HG03520 (cell line): Measurements from ENCODE around the gene IER5.

ENCODE experiments used
- ATAC-seq: cut with Tn5 transposase; IDR thresholded peaks from one replicate; pipeline ENCODE4 v1.9.1; 2021; ENCODE audit warnings: mild to moderate bottlenecking, moderate library complexity; ENCODE audit not compliant: unreplicated experiment

IER5 gene

DNA sequence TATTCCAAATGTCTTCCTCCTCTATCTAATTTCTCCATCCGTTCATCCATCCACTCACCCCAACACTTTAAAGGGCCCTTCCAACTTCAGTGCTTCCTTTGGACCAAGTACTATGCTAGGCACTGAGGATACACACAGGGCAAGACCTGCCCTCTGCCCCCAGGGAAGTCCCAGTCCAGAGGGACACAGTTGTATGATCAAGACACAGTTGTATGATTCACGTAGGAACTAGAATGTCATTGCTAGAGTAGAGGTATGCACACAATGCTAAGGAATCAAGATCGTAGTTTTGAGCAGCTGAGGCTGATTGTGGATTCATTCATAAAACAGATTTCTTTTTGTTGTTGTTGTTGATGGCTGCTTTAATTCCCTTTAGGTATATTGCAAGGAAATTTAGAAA is 11.6 kb upstream of the IER5 start:
- no peak for ATAC-seq

- no peak for ATAC-seq
Observed at GRCh38 chr1:181077576-181078242, 10.8 kb upstream of the IER5 start.

- ATAC-seq, result no peak
Observed at GRCh38 chr1:181079382-181079781, 9.1 kb upstream of the IER5 start.

DNA sequence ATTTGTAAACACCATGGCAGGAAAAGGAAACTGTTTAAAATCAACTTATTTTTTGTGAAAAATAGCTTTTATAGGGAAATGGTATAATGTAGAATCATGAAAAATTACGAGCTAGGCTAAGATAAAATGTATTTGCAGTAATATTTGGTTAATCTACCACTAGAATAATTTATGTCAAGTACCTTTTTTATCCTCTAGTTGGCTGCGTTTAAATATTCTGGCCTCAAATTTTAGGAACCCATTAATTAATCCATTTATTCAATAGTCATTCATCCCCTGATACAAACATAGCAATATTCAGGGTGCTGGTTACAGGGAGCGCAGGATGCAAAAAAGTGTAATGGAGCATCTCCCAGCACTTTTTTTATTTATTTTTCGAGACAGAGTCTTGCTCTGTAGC is 8.6 kb upstream of the IER5 start:
- ATAC-seq, result no peak

DNA sequence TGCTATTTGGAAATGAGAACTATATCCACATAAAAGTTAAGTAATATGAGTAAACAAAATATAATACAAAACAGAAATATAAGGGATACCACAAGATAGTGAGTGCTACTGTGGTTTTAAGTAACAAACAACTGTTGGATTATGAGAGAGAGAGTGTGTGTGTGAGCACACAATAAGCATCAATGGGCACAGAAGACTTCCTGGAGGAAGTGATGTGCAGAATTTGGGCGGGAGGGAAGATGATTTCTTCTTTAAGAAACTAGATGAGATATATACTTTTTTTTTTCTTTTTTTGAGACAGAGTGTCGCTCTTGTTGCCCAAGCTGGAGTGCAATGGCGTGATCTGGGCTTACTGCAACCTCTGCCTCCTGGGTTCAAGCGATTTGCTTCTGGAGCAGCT is 7.9 kb upstream of the IER5 start:
- no peak for ATAC-seq

DNA sequence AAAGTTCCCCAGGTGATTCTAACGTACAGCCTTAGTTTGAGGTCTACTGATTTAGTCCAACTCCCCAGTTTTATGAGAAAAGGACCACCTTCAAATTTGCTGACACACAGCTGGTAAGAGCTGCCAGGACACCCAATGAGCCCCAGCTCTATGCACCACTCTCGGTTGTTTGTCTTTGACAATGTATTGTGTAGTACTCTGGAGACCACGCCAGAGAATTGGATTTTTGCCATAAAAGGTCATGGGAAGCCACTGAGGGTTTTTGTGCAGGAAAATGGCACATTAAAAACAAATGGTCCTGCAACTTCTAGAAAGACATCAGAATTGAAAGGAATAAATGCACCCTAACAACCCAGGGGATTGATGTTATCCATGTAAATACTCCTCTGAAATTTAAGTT is 7.1 kb upstream of the IER5 start:
- no peak for ATAC-seq

DNA sequence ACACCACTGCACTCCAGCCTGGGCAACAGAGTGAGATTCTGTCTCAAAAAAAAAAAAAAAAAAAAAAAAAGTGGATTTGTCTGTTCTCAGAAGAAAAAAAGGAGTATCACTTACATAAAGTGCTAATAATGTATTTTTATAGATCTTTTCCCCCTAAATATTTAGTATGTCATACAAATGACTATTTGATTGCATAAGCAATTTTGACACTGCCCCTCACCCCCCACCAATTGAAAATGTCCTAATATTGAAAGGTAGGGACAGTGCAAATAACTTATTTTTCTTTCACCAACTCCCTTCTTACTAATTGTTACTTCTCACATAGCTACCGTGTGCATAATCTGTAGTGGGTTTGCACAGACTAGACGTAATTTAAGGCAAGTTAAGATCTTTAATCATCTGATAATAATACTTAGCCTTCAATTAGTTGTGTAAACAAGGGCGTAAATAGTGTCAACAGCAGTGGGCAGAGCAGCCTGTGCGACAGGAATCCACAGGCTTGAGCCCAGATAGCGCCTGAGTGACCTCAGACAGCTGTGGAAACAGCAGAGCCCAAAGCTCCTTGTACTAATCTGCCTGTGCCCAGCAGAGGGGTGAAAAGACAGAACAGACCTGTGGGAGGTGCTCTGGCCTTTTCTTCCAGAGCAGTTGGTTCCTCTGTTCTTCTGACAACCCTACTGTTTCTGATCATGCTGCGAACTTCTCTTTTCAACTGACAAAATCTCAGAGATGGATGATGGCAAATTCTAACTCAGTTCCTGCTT is 4.5 kb upstream of the IER5 start:
- peak; percentile 26 for ATAC-seq

GRCh38 chr1:181084606-181084969 is 3.9 kb upstream of the IER5 start:
- no peak for ATAC-seq

DNA sequence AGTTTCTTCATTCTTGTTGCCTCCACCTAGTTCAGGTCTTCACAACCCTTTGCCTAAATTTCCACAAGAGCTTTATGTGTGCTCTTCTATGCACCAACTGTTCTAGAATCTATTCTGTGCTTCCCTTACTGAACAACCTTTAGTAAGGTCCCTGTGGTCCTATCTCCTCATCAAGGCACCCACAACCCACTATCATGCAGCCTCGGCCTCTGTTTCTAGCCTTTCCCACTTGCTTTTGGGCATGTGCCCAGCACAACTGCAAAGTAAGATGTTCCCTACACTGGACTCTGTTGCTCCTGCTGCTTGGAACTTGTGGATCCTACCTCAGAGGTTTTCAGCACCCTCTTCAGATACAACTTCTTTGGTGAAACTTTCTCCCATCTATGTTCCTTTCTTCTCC is 2.4 kb upstream of the IER5 start:
- no peak for ATAC-seq

DNA sequence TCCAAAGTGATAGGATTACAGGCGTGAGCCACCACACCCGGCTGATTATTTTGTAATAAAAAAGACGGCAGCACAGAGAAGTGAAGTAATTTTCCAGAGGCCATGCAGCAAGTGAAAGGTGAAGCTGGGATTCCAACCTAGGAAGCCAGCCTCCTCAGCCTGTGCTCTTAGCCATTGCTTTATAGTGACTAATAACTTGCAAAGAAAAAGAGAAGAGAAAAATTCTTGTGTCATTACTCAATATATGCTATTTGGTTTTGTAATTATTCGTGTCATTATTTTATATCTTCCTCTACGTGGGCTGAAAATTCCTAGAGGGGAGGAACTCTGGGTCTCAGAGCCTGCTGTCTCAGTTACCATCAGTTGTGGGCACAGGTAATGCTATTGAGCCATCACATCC is 1.6 kb upstream of the IER5 start:
- ATAC-seq, result no peak

- ATAC-seq, result no peak
Observed at GRCh38 chr1:181087400-181087901, 1.0 kb upstream of the IER5 start.

DNA sequence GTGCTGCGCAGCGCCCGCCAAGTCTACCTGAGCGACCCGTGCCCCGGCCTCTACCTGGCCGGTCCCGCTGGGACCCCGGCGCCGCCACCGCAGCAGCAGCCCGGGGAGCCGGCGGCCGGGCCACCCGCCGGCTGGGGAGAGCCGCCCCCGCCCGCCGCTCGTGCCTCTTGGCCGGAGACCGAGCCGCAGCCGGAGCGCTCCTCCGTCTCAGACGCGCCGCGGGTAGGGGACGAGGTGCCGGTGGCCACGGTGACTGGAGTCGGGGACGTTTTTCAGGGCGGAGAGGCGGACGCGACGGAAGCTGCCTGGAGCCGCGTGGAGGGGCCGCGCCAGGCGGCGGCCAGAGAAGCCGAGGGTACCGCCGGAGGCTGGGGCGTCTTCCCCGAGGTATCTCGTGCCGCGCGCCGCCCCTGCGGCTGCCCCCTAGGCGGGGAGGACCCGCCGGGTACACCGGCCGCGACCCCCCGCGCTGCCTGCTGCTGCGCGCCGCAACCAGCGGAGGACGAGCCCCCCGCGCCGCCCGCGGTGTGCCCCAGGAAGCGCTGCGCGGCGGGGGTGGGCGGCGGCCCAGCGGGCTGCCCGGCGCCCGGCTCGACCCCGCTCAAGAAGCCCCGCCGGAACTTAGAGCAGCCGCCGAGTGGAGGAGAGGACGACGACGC is 646 bp downstream of the IER5 start:
- ATAC-seq, result peak; percentile 5

DNA sequence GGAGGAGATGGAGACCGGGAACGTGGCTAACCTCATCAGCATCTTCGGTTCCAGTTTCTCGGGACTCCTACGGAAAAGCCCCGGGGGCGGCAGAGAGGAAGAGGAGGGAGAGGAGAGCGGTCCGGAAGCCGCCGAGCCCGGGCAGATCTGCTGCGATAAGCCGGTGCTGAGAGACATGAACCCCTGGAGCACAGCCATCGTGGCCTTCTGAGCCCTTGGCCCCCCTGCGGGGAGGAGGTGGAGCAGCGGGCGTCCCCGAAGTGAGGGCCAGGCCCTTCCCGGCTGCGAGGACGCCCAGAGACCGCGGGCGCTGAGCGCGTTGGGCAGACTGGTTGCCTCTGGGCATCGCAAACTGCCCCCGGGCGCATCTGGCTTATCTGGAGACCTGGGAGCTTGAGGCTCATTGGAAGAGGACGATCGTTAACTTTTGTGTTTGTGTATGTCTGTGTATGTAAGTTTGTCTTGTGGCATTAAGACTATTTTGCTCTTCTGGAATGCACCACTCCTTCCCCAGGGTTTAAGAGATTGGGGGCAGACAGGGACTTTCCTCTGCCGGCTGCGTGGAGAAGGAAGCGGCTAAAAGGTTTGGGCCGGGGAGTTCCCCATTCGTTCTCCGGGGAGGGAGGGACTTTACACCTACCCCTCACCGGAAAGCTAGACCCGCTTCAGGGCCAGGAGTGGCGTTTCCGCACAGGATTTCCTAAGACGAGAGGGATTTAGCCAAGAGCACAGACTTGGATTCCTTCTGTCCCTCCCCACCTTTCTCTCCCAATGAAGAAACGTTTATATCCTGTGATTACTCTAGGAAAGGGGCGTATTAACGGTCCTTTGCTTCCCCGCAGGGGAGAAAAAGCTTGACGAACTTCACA is 1.4 kb downstream of the IER5 start:
- ATAC-seq, result peak; percentile 30

GRCh38 chr1:181090641-181091126 is 2.2 kb downstream of the IER5 start:
- no peak for ATAC-seq

DNA sequence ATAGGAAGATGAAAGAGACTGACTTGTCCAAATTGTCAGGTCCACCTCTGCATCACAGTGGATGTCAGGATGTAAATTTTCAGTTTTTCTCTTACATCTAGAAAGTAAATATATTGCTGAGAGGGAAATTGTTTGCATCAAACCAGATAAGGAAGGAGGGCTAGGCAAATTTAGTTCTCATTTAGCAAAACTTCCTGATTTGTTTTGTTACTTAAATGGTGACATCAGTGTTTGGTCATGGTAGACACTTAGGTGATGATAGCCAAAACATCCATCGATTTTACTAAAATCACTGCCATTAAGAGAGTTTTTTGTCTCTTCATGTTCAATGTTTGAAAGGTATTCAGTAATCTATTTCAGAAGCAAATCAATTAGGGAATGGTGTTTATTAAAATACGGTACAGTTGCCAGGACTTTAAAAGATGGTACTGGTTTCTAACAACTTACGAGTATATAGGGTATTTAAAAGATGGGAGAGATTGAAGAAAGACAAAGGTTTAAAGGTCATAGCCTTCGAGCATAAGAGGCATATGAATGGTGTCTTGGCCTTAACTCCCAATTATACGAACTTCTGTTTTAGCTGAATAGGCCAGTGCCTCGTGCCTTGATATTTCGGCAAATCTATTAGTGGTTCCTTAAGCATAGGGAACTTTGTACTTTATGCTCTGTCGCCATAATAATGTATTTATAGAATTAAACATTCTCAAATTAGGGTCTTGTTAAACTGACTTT is 3.0 kb downstream of the IER5 start:
- ATAC-seq, result no peak

- ATAC-seq, result no peak
Observed at GRCh38 chr1:181092056-181092455, 3.6 kb downstream of the IER5 start.

DNA sequence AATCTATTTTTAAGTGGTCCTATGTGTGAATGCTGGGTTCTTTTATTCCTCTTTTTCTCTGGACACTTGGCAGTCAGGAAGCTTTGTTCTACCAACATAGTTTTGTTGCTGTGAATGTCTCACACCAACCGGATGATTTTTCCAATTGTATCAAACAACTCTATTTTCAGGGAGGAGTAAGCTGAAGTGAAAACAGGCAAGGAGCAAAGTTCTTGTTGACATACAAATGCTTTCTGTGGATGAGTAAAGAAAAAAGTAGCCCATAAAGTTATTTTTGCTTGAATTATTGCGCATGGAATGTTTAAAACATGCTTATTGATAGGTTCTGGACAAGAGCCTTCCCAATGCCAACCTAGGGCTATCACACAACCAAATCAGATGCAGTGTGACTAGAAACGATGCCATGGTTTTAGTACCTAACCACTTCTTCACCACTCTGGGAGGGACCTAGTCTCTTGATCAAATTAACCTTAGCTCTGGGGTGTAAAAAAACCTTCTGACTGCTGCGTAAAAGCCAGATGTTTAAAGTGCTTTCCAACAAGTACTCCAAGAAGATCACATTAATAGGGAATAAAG is 4.5 kb downstream of the IER5 start:
- no peak for ATAC-seq

DNA sequence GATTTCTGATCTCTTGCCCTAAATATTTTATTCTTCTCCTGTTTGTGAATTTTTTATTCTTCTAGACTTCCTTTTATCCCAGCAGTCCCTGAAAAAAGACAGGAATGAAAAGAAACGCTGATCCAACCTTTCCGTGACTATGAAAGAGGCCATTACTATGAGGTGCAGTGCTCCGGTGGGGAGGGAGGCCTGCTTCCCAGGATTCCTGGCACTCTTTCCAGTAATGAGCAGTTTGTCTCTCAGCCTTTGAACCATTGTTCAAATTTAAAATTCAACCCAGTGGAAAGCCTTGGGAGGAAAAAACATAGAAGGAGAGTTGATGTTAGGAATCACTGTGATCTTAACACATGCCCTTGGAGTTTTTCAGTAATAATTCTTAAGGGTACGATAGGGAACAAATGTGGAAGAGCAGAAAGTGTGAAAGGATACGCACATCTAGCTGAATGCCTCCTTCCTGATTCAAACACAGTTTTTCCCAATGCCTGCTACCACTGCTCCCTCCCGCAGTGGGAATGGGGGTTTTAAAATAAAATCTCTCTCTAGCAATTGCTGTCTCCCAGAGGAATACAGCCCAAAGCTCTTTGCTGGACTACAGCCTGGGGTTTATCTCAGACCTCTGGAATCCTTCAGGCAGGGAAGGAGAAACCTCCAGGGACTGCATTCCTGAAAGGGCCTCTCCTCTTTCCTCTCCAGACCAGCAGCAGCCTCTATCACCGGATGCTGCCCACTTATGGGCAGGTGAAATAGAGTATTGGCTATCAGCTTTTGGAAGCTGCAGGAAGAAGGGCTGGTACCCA is 6.1 kb downstream of the IER5 start:
- no peak for ATAC-seq

DNA sequence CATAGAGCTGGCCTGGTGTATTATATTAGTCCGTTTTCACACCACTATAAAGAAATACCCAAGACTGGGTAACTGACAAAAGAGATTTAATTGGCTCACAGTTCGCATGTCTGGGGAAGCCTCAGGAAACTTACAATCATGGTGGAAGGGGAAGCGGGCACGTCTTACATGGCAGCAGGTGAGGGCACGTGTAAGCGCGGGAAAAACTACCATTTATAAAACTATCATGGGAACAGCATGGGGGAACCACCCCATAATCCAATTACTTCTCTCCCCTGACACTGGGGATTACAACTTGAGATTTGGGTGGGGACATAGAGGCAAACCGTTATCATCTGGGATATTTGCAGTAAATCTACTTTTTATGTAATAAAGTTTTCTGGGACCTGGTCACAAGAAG is 6.8 kb downstream of the IER5 start:
- ATAC-seq, result no peak
